NCI-H460 (cell line): ENCODE measurements around the gene NFIA. TPM values are rescaled to one million over a fixed set of nuclear protein-coding genes. Genes with fewer than 3 reads are reported as not detected.

Experiments
- DNase-seq: peaks from one replicate; pipeline ENCODE4 v3.0.0-alpha.2; 2016; ENCODE audit warnings: low read depth; ENCODE audit errors: extremely low read depth
- total RNA-seq: library from RNA; depleted of rRNA; stranded (reverse); fragments of >200 nt; shearing (Covaris generic); gene quantifications from 2 replicates; pipeline ENCODE4 v1.2.3, GENCODE V29; 2014

The NFIA gene
- total RNA-seq, 1 experiment from 2014 or later, result 16.9 TPM

- no peak for DNase-seq
Measured at GRCh38 chr1:61171974-61172373, 89.6 kb downstream of the NFIA start.

DNA sequence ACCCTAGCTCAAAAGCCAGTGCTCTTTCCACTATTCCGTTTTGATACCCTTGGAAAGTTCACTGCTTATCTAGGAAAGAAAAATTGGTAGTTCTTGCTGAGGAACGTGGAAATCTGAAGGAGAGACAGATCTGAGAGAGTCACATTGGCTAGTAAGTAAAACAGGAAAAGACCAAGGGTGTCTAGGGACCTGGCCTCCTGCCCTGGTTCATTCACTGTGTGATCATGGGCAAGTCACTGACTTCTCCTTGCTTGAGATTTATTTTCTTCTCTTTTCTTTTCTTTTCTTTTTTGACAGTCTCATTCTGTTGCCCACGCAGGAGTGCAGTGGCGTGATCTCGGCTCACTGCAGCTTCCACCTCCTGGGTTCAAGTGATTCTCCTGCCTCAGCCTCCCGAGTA lies 90.8 kb downstream of the NFIA start:
- no peak for DNase-seq

DNA sequence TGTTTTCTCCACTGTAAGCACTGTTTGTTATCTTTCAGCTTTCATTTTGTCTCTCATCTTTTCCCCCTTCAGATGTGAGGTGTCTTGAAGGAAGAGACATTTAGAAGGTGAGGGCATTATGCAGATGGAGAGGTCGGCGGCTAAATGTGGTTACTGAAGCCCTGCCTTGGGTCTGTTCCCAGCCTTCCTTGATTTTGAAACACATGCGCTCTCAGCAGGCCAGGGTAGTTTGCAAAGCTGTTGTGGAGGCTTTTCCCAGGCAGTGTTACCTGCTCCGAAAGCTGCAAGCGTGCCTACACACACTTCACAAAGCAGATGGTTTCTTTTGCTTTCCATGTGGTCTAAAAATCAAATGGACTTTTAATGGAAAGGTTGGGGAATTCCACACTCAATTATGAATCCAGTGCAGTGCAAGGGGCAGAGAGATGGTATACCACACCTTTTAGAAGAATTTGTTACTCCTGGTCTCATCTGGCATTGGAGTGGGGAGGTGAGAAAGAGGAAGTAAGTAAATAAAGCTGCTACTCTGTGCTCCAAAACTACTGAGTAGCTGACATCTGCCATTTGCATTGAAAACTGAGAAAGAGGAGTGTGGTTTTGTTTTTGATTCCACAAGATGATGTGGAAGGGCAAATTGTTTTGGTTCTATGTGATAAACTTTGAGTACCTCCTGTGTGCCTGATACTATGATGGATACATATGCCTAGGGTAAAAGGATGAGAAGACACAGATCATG lies 91.9 kb downstream of the NFIA start:
- no peak for DNase-seq

DNA sequence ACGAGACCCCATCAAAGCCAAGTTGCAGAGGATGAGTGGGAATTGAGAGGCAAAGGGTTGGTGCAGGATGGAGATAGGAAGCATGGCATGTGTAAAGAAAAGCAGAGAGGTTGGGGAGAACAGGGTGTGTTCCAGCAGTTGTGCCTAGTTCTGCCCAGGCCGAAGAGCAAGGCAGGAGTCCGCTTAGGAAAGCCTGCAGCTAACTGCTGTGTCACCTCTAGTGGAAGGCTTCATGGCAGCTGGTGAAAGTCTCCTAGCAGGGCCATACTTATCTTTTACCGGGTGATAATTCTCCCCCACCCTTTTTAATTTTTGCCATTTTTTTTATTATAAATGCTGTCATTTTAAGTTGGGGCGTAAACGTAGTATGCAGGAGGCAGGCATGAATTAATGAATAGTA lies 93.6 kb downstream of the NFIA start:
- no peak for DNase-seq

DNA sequence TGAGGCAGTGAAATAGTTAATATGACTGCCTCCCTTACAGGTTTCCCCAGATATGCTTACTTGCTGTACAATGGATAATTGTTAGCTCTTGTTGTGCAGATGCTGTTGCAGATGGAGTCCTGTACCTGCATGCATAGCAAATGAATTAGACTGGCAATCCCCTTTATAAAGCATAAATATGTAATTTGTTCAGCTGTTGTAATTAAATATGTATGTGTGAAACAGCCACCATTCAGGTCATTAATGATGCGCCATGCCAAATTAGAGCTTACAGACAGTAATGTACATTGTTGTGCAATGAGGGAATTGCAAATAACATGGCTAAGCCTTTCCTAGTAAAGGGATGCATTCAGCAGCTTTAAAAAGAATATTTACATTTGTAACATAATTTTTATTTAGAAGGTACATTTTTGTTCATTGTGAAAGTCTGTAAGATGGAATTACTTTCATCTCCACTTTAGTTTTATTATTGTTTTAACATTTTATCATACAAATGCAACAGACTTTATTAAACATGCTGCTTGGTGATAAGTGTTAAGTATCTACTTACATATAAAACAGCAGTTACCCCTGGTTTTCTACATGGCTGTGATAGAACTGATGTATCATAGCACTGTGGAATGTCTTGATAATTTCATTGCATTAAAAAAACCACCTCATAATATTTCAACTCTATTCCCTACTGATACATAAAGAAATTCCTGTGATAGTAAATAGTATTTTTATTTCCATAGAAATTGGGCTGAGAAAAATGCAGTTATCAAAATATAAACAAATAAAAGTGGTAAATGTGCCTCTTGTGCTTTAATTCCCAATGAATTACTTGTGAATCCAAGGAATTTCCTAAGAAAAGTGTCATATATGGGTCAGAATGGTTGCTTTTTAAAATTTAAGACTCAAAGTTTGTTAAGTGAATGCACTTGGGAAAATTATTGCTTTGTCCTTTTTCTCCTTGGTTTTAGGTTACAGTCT lies 99.0 kb downstream of the NFIA start:
- DNase-seq, result no peak

DNA sequence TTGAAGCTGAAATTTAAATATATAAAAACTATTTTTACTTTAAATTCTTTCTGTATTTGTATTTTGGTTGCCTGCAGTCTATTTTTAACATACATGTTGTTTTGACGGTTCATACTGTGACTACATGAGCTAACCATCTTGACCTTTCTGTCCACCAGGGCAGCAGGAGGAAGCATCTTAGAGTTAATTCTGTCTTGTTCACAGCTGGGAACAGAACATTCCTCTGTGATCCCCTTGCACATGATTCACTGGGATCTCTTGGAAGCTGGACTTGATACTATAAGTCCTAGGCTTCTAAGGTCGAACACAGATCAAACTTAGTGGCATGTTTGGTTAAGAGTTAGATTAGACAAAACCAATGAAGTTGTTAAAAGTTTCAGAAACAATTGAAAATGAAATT lies 99.7 kb downstream of the NFIA start:
- no peak for DNase-seq

DNA sequence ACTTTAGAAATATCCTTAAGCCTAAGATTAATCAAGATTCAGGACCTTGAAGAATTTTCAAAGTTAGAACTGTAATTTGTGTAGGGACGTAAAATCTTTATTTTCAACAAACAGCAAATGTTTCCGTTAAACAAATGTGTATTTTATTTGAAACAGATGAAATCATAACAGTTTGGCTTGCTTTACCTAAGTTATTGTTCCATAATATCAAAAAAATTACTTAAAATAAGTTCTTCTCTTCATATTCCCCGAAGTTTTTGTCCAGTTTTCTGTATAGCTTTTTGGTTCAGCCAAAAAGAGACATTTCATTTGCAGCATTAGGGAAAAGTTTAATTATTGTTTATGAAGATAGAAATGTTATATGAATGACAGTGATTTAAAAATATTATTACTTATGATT lies 100.1 kb downstream of the NFIA start:
- no peak for DNase-seq

DNA sequence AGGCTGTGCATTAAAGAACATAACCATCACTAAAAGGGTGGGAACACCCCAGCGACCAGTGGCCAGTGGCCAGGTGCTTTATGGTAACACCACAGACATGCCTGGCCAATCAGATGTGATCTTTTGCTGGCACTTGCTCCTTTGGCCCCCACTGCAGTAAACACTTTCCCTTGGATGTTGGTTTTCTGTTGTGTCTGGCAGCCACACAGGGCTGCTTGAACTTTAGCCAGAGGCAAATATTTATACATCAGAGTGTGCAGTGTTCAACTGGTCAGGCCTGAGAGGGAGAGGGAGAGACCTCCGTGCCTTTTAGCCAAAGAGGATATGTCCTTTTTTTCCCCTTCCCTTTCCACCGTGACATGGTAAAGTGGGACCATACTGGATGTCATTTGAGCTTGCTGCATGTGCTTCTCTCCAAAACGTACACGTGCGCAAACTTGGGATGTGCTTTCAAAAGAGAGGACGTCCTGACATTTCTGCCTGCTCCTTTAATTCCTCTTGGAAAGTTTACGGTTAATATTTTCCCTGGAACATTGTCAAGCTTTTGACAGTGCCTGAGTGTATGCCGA lies 101.2 kb downstream of the NFIA start:
- DNase-seq, result no peak

- no peak for DNase-seq
Measured at GRCh38 chr1:61184040-61184713, 101.8 kb downstream of the NFIA start.

GRCh38 chr1:61184714-61185106 lies 102.3 kb downstream of the NFIA start:
- no peak for DNase-seq

GRCh38 chr1:61186753-61187152 lies 104.4 kb downstream of the NFIA start:
- DNase-seq, result no peak

DNA sequence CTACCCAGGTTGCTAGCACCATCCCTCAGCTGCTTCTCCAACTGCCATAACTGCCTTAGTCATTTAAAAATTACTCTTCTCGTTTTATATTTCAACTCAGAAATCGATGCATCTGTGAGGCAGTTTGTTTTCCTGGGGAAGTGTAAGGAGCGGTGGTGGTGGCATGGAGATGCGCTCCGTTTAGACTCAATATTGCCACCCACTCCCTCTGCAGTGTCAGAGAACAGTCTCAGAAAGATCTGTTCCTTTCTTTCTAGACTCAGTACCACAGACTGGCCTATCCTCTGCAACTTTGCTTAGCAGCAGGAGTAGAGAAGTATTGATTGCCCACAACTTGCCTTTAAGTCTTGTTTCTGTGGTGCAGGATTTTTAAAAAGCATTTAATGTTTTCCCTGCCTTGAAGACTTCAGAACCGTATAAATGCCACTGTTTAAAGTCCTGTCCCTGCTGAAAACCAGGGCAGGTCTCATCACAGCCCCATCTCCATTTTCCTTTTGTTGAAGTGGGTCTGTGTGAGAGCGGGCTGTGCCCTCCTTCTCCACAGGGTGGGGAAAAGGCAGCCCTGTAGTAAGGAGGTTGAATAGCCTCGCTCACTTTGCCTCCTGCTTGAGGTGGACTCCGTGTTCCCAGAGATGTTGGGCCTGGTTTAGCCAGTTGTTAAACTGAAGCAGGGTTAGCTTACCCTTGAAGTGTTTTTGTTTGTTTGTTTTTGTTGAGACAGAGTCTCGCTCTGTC lies 105.2 kb downstream of the NFIA start:
- no peak for DNase-seq

DNA sequence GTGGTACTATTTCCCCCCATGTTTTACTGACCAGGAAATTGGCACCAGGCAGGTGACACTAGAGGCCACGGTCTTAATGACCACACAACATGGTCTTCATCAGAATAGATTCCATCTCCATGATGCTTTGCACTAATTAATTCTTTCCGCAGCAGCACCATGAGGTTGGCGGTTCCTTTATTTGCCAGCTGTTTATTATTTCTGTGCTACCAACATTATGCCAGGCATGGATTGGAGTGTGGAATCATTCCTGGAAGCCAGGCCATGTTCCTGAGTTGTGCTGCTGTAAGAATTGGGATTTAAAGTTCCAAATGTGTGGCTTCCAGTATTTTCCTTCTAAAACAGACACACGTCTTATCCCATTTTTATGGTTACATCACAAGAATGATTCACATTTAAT lies 107.8 kb downstream of the NFIA start:
- no peak for DNase-seq

- no peak for DNase-seq
Measured at GRCh38 chr1:61190618-61191432, 108.5 kb downstream of the NFIA start.

- no peak for DNase-seq
Measured at GRCh38 chr1:61191433-61191720, 109.0 kb downstream of the NFIA start.

DNA sequence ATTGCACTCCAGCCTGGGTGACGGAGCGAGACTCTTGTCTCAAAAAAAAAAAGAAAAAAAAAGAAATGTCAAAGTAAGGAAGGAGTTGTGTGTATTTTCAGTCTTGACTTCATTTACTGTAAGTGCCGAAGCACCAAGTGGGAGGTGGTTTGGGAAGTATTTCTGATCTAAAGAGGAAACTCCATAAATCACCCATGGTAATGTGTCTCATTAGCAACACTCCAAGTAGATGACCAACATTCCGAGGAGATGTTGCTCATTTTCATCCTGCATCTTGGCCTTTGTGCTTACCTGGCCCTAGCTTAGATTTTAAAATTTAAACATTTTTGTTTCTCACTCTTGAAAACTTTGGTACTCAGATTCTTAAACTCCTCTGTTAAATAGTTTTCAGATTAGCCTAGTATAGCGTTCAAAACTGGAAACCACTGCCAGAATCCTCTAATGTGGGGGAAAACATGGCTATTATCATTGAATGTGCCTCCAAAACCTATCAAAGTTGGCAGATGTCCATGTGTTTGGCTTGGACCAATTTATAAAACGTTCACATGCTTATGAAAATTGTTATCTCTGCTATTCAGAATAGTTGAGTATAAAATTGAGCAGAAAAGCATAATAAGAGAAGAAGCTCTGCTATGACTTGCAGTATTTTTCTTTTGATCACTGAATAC lies 110.4 kb downstream of the NFIA start:
- no peak for DNase-seq

DNA sequence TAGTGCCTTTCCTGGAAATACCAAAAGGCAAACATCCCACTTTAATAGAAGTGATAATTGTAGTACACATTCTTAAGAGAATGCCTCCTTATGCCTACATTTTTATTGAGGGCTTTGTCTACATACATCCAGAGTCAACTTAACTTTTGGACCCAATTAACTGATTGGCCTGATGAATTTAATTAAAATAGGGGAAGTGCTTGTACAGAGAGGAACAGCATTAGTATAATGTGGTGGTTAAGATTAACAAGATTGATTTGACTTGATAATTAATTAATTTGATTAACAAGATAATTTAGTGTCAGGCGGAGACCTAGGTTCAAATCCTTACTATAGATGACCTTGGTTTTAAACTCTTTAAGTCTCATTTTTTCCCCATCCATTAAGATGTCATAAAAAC lies 111.4 kb downstream of the NFIA start:
- no peak for DNase-seq

- no peak for DNase-seq
Measured at GRCh38 chr1:61198554-61198953, 116.2 kb downstream of the NFIA start.

- no peak for DNase-seq
Measured at GRCh38 chr1:61201035-61201434, 118.7 kb downstream of the NFIA start.
